ENCODE data around the gene LPP. TPM values are rescaled to one million over a fixed set of nuclear protein-coding genes. Genes with fewer than 3 reads are reported as not detected.
"Not testable (repeated sequence)": the region's sequence is repeated elsewhere in the genome, so short reads cannot be mapped to it uniquely, and the experiment has no call there.

The LPP gene
- total and polyA plus RNA-seq, 2 donors (not counting 1 experiment from before 2014, with no cell fraction given): 7.6 to 81.7 TPM

- ChIA-PET POLR2A (interaction anchor here (0.7 to 4.3 kb wide), 2 partner anchors 10 to 21 kb away, joined by 4 to 19 read pairs; no protein-coding TSS in a partner anchor), CTCF (interaction anchor here (1.0 to 1.7 kb wide), 6 partner anchors 10 to 700 kb away, joined by 3 to 5 read pairs (median 4); no protein-coding TSS in a partner anchor)
- DNase-seq (peak; percentile 51), ATAC-seq (ENCODE audit: low read depth) (peak; percentile 11)
- Histone ChIP-seq H3K4me2 (replicated peaks; ENCODE audit: low read depth, low read length, poor library complexity, severe bottlenecking) (peak overlapping the region; percentile 48), H3K4me1 (ENCODE audit: control insufficient read depth in 2 of 2, insufficient read depth in 2 of 2, low read length in 2 of 2) (peaks cover 81 to 84% of the 10 kb centered on the region in 2 donors), H3K27ac (ENCODE audit: low read length in 2 of 2) (peak overlapping the region; percentile 76 to 84), H3K4me3 (ENCODE audit: control extremely low read depth in 1 of 5, extremely low read depth in 1 of 5, insufficient read depth in 1 of 5, low read depth in 2 of 5, low read length in 4 of 5) (peak overlapping the region in 3 of 5 experiments; percentile 5 to 36 (median 7)), H3K79me2 (ENCODE audit: control insufficient read depth, insufficient read depth, low read length) (peaks cover 4% of the 10 kb centered on the region), H2AFZ (ENCODE audit: insufficient read depth, low read depth, low read length, poor library complexity, severe bottlenecking) (peak overlapping the region; percentile 55), H3K9me3 (ENCODE audit: control extremely low read depth in 1 of 3, control insufficient read depth in 2 of 3, insufficient read depth in 1 of 3, low read length in 2 of 3) (peaks cover 0 to 4% (median 0%) of the 10 kb centered on the region in 3 donors), H3K9ac (ENCODE audit: low read length) (peak overlapping the region; percentile 34), H4K20me1 (ENCODE audit: control insufficient read depth, insufficient read depth, low read length, poor library complexity, severe bottlenecking) (no peaks in the 10 kb centered on the region), H3K27me3 (replicated peaks in 1 of 4; ENCODE audit: control extremely low read depth in 1 of 4, control insufficient read depth in 3 of 4, insufficient read depth in 4 of 4, low read length in 3 of 4) (no peaks in the 10 kb centered on the region), H3K36me3 (replicated peaks in 1 of 2; ENCODE audit: control extremely low read depth in 1 of 2, control insufficient read depth in 1 of 2, extremely low read depth in 1 of 2, insufficient read depth in 2 of 2, low read length in 1 of 2) (no peaks in the 10 kb centered on the region)
- peak overlapping the region; percentile 83 for H3K4me3 Mint-ChIP-seq
- peak overlapping the region; percentile 95 for H3K27ac Mint-ChIP-seq
- peaks cover 89% of the 10 kb centered on the region for H3K4me1 Mint-ChIP-seq
- H3K9me3 Mint-ChIP-seq (ENCODE audit: insufficient read depth): no peaks in the 10 kb centered on the region
- TF ChIP-seq EZH2 (IDR thresholded peaks at IDR 0.05; ENCODE audit: borderline replicate concordance, insufficient read depth, low read depth, low read length, poor library complexity, severe bottlenecking) (no peak), CTCF (IDR thresholded peaks at IDR 0.05) (no peak)
- WGBS (ENCODE audit: insufficient coverage): no CpG with 5 or more reads among the region's 8 CpGs
- no peaks in the 10 kb centered on the region for H3K27me3 Mint-ChIP-seq
- intact Hi-C loops (cut with micrococcal nuclease): loop anchor here (5.0 kb wide), 1 partner anchor 200 kb away; no protein-coding TSS in a partner anchor
These were observed 288.5 kb downstream of the LPP start for GRCh38 chr3:188442430-188442829.

- DNase-seq; H3K36me3 ChIP-seq (replicated peaks in 1 of 2; ENCODE audit: control extremely low read depth in 1 of 2, control insufficient read depth in 1 of 2, extremely low read depth in 1 of 2, insufficient read depth in 2 of 2, low read length in 1 of 2); H3K27me3 Mint-ChIP-seq; ATAC-seq (ENCODE audit: low read depth); H3K4me2 ChIP-seq (replicated peaks; ENCODE audit: low read depth, low read length, poor library complexity, severe bottlenecking); H3K4me3 ChIP-seq (ENCODE audit: control extremely low read depth in 1 of 5, extremely low read depth in 1 of 5, insufficient read depth in 1 of 5, low read depth in 2 of 5, low read length in 4 of 5); H3K9me3 ChIP-seq (ENCODE audit: control extremely low read depth in 1 of 3, control insufficient read depth in 2 of 3, insufficient read depth in 1 of 3, low read length in 2 of 3); H3K27me3 ChIP-seq (replicated peaks in 1 of 4; ENCODE audit: control extremely low read depth in 1 of 4, control insufficient read depth in 3 of 4, insufficient read depth in 4 of 4, low read length in 3 of 4); intact Hi-C loops (cut with micrococcal nuclease); H3K79me2 ChIP-seq (ENCODE audit: control insufficient read depth, insufficient read depth, low read length); H2AFZ ChIP-seq (ENCODE audit: insufficient read depth, low read depth, low read length, poor library complexity, severe bottlenecking); H4K20me1 ChIP-seq (ENCODE audit: control insufficient read depth, insufficient read depth, low read length, poor library complexity, severe bottlenecking); H3K9me3 Mint-ChIP-seq (ENCODE audit: insufficient read depth); H3K9ac ChIP-seq (ENCODE audit: low read length): not testable (repeated sequence)
- CTCF ChIA-PET: interaction anchor here (2.1 kb wide), 1 partner anchor 705 kb away, joined by 11 read pairs; no protein-coding TSS in a partner anchor
- WGBS (ENCODE audit: insufficient coverage): no CpG with 5 or more reads among the region's 4 CpGs
- Histone ChIP-seq H3K27ac (ENCODE audit: low read length in 2 of 2) (peak overlapping the region in 1 of 2 donors; percentile 88), H3K4me1 (ENCODE audit: control insufficient read depth in 2 of 2, insufficient read depth in 2 of 2, low read length in 2 of 2) (peaks cover 68% of the 10 kb centered on the region in 2 donors)
- H3K27ac Mint-ChIP-seq: peak overlapping the region; percentile 88
- POLR2A ChIA-PET: interaction anchor here (1.7 to 1.8 kb wide), 2 partner anchors 13 to 23 kb away, joined by 6 to 10 read pairs; no protein-coding TSS in a partner anchor
- peaks cover 80% of the 10 kb centered on the region for H3K4me1 Mint-ChIP-seq
- peak overlapping the region; percentile 44 for H3K4me3 Mint-ChIP-seq
These were observed 291.2 kb downstream of the LPP start for GRCh38 chr3:188445175-188445574.
